Neuron (in vitro differentiated cells): Measurements from ENCODE around the gene TMEM178A.
A peak's percentile ranks its signal among the peaks of the same experiment; 100 is the strongest.

Source experiments
- H2AFZ ChIP-seq: one replicate; pipeline ENCODE4 v1.6.1; 2013; ENCODE audit warnings: low read depth, mild to moderate bottlenecking, inconsistent platforms, low read length, moderate library complexity
- H3K27me3 ChIP-seq: one replicate; pipeline ENCODE4 v1.6.1; 2013; ENCODE audit warnings: low read length; ENCODE audit not compliant: insufficient read depth
- H3K36me3 ChIP-seq: one replicate; pipeline ENCODE4 v1.6.1; 2013; ENCODE audit warnings: low read length; ENCODE audit not compliant: insufficient read depth
- H3K4me1 ChIP-seq: one replicate; pipeline ENCODE4 v1.6.1; 2013; ENCODE audit warnings: low read length; ENCODE audit not compliant: insufficient read depth
- H3K4me3 ChIP-seq: 2 replicates; pipeline ENCODE4 v1.5.1; 2013; ENCODE audit warnings: mild to moderate bottlenecking, low read length, moderate library complexity
- H3K9me3 ChIP-seq: one replicate; pipeline ENCODE4 v1.6.1; 2013; ENCODE audit warnings: low read length

The TMEM178A gene

DNA sequence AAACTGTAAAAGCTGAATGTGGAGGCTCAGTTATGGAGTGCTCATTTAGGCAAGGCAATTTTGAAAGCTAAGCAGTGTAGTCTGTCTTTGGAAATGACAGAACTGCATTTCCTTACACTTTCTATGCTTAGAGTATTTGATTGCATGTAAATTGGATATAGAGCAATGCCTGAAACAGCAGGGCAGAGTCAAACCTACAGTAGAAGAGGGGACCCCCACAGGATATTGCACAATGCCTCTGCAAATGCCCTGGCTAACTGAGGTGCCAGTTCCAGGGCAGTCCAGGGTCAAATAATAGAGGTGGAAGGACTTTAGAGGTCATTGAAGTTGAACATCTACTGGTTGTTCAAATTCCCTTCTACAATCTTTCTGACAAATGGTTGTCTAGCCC lies 2.2 kb downstream of the TMEM178A start:
- peaks cover 23% of the 10 kb centered on the region for H3K4me1 ChIP-seq
- H3K27me3 ChIP-seq: no peaks in the 10 kb centered on the region
- peak overlapping the region; percentile 61 for H3K4me3 ChIP-seq
- no peaks in the 10 kb centered on the region for H3K36me3 ChIP-seq
- H3K9me3 ChIP-seq: no peaks in the 10 kb centered on the region
- H2AFZ ChIP-seq: no peak overlapping the region

DNA sequence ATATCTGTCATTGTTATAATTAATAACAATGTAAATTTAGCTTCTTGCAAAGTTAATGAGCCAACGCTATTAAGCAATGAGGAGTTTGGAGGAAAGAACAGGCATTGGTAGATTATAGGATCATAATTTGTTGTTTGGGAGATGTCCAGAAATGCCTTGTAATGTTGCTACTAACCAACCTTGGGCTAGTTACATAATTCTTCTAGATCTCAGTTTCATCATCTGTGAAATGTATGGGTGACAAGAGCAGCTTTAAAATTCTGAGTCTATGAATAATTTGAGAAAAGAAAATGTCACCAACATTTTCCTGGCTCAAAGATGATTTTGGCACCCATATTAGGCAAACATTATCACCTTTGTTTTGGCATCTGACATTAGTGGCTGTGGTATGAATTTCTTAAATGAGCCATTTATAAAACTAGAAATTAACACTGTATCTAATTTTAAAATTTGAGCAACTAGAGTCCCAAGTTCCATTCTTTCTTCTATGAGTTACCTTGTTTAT lies 2.9 kb downstream of the TMEM178A start:
- H3K4me3 ChIP-seq: no peak overlapping the region
- no peaks in the 10 kb centered on the region for H3K36me3 ChIP-seq
- no peaks in the 10 kb centered on the region for H3K9me3 ChIP-seq
- H3K4me1 ChIP-seq: peaks cover 23% of the 10 kb centered on the region
- no peaks in the 10 kb centered on the region for H3K27me3 ChIP-seq
- no peak overlapping the region for H2AFZ ChIP-seq

DNA sequence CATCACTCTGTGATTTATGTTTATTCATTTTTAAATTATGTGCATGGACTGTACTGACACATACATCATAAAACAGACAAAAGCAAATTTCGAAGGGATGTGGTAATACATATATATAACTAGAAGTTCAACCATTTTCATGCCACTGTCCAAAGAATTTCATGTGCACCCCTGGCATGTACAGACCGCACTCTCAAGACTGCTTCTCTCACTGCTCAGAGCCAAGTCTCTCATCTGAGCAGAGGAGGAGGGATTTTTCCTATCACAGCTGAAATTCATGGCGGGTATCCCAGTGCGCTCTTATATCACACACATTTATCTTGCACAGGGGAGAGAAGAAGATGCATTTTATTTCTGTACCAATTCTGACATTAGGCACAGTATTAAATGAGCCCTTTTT lies 5.9 kb downstream of the TMEM178A start:
- Histone ChIP-seq H3K27me3 (no peaks in the 10 kb centered on the region), H3K4me1 (peaks cover 18% of the 10 kb centered on the region), H3K4me3 (no peak overlapping the region), H2AFZ (no peak overlapping the region), H3K9me3 (no peaks in the 10 kb centered on the region), H3K36me3 (no peaks in the 10 kb centered on the region)

GRCh38 chr2:39673018-39673417 lies 7.3 kb downstream of the TMEM178A start:
- peaks cover 4% of the 10 kb centered on the region for H3K4me1 ChIP-seq

DNA sequence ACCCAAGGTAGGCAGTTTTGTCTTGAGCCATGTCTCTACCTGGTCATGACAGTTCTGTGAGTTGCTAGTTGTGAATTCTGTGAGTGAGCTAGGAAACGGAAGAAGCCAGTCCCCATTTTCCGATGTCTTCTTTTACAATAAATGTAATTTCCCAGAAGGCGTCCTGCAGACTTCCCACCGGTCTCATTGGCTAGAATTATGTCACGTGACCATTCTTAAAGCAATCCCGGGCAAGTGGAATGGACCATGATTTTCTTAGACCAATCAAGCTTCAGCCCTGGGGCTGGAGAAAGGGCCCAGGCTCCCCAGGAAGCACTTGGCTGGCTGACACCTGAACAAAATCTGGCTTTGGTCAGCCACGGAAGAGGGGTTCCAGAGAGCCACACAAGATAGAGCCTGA lies 10.6 kb downstream of the TMEM178A start:
- Histone ChIP-seq H3K4me3 (no peak overlapping the region), H2AFZ (no peak overlapping the region), H3K36me3 (no peaks in the 10 kb centered on the region), H3K9me3 (peaks cover 8% of the 10 kb centered on the region), H3K27me3 (no peaks in the 10 kb centered on the region), H3K4me1 (no peaks in the 10 kb centered on the region)

More at GRCh38 chr2:39673018-39673417, 7.3 kb downstream of the TMEM178A start:
- H3K27me3 ChIP-seq: no peaks in the 10 kb centered on the region
- no peak overlapping the region for H2AFZ ChIP-seq
- no peaks in the 10 kb centered on the region for H3K36me3 ChIP-seq
- H3K4me3 ChIP-seq: no peak overlapping the region
- H3K9me3 ChIP-seq: peaks cover 4% of the 10 kb centered on the region

GRCh38 chr2:39678170-39678569 lies 12.5 kb downstream of the TMEM178A start:
- no peaks in the 10 kb centered on the region for H3K4me1 ChIP-seq
- H3K36me3 ChIP-seq: no peaks in the 10 kb centered on the region
- no peak overlapping the region for H2AFZ ChIP-seq
- no peak overlapping the region for H3K4me3 ChIP-seq
- H3K27me3 ChIP-seq: no peaks in the 10 kb centered on the region
- H3K9me3 ChIP-seq: peaks cover 8% of the 10 kb centered on the region

DNA sequence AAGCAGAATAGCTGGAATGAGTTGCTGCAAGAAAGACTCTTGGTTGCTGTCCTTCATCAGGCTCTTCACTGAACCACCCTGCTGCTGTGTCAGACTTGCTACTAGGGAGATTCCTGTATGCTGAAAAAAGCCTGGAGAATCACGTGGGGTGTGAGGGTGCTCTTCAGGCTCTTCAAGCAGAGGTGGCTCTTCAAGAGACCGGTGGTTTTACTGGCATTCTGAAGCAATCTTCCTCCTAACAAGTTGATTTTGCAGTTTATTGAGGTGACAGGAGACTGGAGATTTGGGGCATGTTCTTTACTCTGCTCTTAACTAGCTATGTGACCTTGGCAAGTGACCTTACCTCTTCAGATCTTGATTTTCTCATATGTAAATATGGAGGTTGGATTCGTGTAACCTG lies 14.1 kb downstream of the TMEM178A start:
- H3K9me3 ChIP-seq: peaks cover 8% of the 10 kb centered on the region
- no peak overlapping the region for H2AFZ ChIP-seq
- H3K36me3 ChIP-seq: no peaks in the 10 kb centered on the region
- H3K4me1 ChIP-seq: no peaks in the 10 kb centered on the region
- H3K27me3 ChIP-seq: no peaks in the 10 kb centered on the region
- H3K4me3 ChIP-seq: no peak overlapping the region

DNA sequence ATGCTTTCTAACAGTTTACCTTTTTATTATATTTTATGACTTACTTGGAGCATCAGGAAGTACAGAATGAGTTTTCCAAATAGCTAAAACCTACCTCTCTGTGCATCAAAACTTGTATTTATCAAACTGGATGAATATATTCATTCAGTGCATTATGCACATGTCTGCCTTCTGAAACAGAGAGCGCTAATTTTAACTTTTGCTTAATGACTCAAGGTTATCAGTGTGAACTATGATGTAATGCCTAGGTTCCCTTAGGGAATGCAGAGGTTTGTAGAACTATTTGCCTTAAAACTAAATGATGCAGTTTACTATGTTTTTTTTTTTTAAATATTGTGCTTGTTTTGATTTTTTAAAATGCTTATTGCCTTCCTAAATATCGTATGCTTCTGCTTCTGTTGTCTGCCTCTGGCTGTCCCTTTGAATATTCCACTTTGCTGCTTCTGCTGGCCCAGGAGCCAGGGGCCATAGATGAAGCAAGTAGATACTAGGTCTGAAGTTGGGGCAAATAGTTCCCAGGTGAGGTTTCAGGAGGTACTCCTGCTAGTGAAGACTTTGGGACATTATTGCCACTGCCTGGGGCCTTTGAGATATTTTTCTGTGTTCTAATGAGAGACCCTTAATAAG lies 16.5 kb downstream of the TMEM178A start:
- Histone ChIP-seq H3K27me3 (no peaks in the 10 kb centered on the region), H3K4me3 (no peak overlapping the region), H3K4me1 (peaks cover 6% of the 10 kb centered on the region), H3K36me3 (no peaks in the 10 kb centered on the region), H3K9me3 (peaks cover 8% of the 10 kb centered on the region), H2AFZ (no peak overlapping the region)

DNA sequence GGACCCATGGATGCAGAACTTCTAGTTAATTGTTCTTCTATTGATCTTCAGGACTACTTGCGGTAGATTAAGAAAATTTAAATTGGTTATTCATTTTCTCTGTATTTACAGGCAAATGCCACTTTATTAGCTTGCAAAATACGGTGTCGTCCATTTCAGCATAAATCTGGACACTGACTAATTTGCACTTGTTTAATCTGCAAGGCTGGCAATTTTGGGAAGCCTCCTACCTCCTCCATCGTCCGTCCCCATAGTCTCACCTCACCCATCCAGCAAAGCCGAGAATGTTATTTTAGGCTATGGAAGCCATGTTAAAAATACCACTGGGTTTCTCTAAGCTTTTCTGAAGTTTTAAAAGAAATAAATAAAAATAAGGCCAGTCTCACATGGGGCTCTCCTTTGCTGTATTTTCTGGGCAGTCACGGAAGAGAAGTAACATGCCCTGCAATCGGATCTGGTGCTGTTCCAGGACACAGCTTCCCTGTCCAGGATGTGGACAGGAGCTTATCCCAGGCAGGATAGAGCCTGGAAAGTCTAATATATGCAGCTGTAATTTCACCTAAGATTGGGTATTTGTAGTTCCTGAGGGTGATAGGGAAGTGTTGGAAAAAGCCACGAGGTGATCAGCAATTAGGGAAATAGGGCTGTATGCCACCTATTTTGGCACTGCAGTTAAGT lies 17.4 kb downstream of the TMEM178A start:
- no peaks in the 10 kb centered on the region for H3K27me3 ChIP-seq
- H3K4me3 ChIP-seq: no peak overlapping the region
- H3K9me3 ChIP-seq: peaks cover 4% of the 10 kb centered on the region
- H2AFZ ChIP-seq: no peak overlapping the region
- peaks cover 6% of the 10 kb centered on the region for H3K4me1 ChIP-seq
- H3K36me3 ChIP-seq: no peaks in the 10 kb centered on the region

DNA sequence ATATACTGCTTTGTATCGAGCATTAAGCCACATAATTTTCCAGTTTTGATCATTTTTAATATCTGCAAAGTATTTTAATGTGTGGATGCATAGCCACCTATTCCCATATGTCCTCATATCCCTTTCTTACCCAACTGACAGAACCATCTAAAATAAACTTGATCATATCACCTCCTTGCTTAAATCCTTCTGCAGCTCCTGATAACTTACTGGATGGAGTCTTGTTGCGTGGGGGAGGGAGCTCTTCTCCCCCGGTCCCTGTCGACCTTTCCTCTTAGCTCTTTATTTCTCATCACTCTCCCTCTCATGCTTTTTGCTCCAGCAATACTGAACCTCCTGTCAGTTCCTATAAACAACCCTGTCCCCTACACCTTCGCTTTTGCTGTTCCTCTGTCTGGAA lies 18.7 kb downstream of the TMEM178A start:
- no peaks in the 10 kb centered on the region for H3K27me3 ChIP-seq
- no peak overlapping the region for H2AFZ ChIP-seq
- no peaks in the 10 kb centered on the region for H3K9me3 ChIP-seq
- H3K36me3 ChIP-seq: no peaks in the 10 kb centered on the region
- peaks cover 8% of the 10 kb centered on the region for H3K4me1 ChIP-seq
- no peak overlapping the region for H3K4me3 ChIP-seq

DNA sequence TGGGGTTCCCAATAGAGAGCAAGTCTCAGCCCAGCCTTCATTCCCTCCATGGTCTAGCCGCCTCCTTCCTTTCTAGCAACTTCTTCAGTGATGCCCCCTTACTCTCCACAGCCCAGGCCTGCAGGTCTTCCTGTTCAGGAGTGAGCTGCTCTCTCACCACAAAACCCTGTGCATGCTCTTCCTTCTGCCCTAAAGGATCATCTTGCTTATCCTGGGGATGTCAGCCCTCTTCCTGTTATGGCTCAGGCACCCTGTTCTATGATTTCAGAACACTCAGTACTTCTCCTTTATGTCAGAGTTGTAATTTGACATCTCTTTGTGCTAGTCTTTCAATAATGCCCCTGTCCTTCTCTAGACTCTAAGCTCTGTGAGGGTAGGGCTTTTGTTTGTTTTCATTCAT lies 19.4 kb downstream of the TMEM178A start:
- no peak overlapping the region for H2AFZ ChIP-seq
- no peak overlapping the region for H3K4me3 ChIP-seq
- no peaks in the 10 kb centered on the region for H3K27me3 ChIP-seq
- peaks cover 9% of the 10 kb centered on the region for H3K4me1 ChIP-seq
- no peaks in the 10 kb centered on the region for H3K9me3 ChIP-seq
- H3K36me3 ChIP-seq: no peaks in the 10 kb centered on the region

DNA sequence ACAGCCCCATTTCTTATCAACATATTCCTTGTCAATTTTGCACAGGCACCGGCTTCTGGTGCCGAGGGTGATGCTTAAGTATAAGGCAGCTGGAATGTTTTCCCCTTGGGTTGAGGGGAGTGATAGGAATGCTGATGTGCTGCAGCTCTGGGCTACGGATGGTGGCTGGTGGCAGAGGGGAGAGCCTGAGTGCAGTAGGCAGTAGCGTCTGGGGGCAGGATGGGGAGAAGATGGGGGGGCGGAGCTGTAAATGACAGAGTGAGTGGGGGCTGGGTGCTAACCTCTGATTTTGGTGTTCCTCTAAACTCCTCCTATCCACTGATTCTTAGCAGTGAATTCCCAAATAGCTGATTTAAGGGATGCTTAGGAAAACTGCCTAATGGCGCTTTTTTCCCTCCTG lies 20.7 kb downstream of the TMEM178A start:
- Histone ChIP-seq H3K36me3 (no peaks in the 10 kb centered on the region), H3K27me3 (no peaks in the 10 kb centered on the region), H3K4me1 (peaks cover 9% of the 10 kb centered on the region), H2AFZ (no peak overlapping the region), H3K4me3 (no peak overlapping the region), H3K9me3 (peaks cover 3% of the 10 kb centered on the region)

DNA sequence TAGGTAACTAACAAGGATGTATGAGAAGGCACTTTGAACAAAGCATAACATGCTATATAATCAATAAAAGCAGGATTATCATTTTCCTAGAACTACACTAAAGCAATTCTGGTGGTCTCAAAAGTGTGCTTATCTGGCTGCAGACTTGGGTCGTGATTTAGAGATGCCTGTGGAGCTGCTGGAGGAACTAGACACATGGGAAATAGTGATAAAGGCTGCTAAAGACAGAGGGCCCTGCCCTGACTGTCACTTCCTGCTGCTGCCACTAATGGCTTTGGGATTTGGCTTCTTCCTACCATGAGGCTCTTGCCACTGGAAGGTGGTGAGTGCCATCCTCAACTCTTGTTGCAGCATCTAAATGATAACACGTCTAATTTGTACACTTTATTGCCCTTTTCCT lies 22.5 kb downstream of the TMEM178A start:
- Histone ChIP-seq H3K4me3 (no peak overlapping the region), H3K27me3 (no peaks in the 10 kb centered on the region), H3K36me3 (no peaks in the 10 kb centered on the region), H3K9me3 (peaks cover 3% of the 10 kb centered on the region), H3K4me1 (peaks cover 9% of the 10 kb centered on the region), H2AFZ (no peak overlapping the region)
